SK-N-SH (cell line): ENCODE measurements around the gene DUSP3. TPM values are rescaled to one million over a fixed set of nuclear protein-coding genes. Genes with fewer than 3 reads are reported as not detected.

Experiments
- CTCF ChIA-PET: fragments of 300-600, 350-600 bp; formaldehyde crosslinking; extraction: SDS; loops from one replicate; lab custom pipeline; 2021; lab: Yijun Ruan, JAX
- POLR2A ChIA-PET: fragments of 350-600 bp; sonication (Branson Sonifier 250); formaldehyde crosslinking; extraction: SDS; loops from one replicate; lab custom pipeline; 2020; ENCODE audit warnings: antibody characterized with exemption, inconsistent platforms; lab: Yijun Ruan, JAX
- DNase-seq: peaks from one replicate; pipeline ENCODE4 v3.0.0; 2012
- H2AFZ ChIP-seq: fragments of 200-600 bp; sonication (generic); 2 replicates; pipeline ENCODE4 v1.8.1; 2016; ENCODE audit warnings: antibody characterized with exemption, mild to moderate bottlenecking, low read depth
- H3F3A ChIP-seq: fragments of 200-600 bp; sonication (generic); replicated peaks from 2 replicates; pipeline ENCODE3; 2016; ENCODE audit warnings: antibody characterized with exemption, mild to moderate bottlenecking; ENCODE audit not compliant: insufficient read depth
- H3K27ac ChIP-seq, 2 experiments: fragments of 200-500 bp in 1 of 2; fragments of 200-600 bp in 1 of 2; sonication (Bioruptor generic) in 1 of 2; sonication (generic), shearing (Covaris generic) in 1 of 2; 2 replicates each; pipeline versions ENCODE4 v1.5.1 to v1.6.1; 2014 to 2016; ENCODE audit warnings: low read depth in 2 of 2, inconsistent platforms in 1 of 2, low read length in 1 of 2, mild to moderate bottlenecking in 1 of 2, mixed read lengths in 1 of 2
- H3K27me3 ChIP-seq: fragments of 200-600 bp; sonication (generic), shearing (Covaris generic); 2 replicates; pipeline ENCODE4 v1.6.1; 2016; ENCODE audit warnings: mixed run types; ENCODE audit not compliant: insufficient read depth
- H3K36me3 ChIP-seq, 2 experiments: fragments of 200-500 bp in 1 of 2; fragments of 200-600 bp in 1 of 2; sonication (Bioruptor generic) in 1 of 2; sonication (generic) in 1 of 2; replicated peaks in 1 of 2; 2 replicates each; pipeline versions ENCODE3 to v1.5.1; 2014 to 2016; ENCODE audit warnings: low read length in 1 of 2, mild to moderate bottlenecking in 1 of 2; ENCODE audit not compliant: insufficient read depth in 2 of 2, control insufficient read depth in 1 of 2
- H3K4me1 ChIP-seq, 2 experiments: fragments of 200-500 bp in 1 of 2; fragments of 200-600 bp in 1 of 2; sonication (Bioruptor generic) in 1 of 2; sonication (generic), shearing (Covaris generic) in 1 of 2; 2 replicates each; pipeline versions ENCODE4 v1.5.1 to v1.6.1; 2014 to 2016; ENCODE audit warnings: low read depth in 1 of 2, low read length in 1 of 2, mixed run types in 1 of 2; ENCODE audit not compliant: insufficient read depth in 2 of 2, control insufficient read depth in 1 of 2
- H3K4me2 ChIP-seq: fragments of 200-600 bp; sonication (generic), shearing (Covaris generic); 2 replicates; pipeline ENCODE4 v1.6.1; 2017; ENCODE audit warnings: mixed run types
- H3K4me3 ChIP-seq, 2 experiments: fragments of 200-500 bp in 1 of 2; fragments of 200-600 bp in 1 of 2; sonication (Bioruptor generic) in 1 of 2; sonication (generic), shearing (Covaris generic) in 1 of 2; 2 replicates each; pipeline versions ENCODE4 v1.5.1 to v1.8.1; 2014 to 2016; ENCODE audit warnings: low read depth in 2 of 2, inconsistent platforms in 1 of 2, low read length in 1 of 2, mild to moderate bottlenecking in 1 of 2, mixed read lengths in 1 of 2, moderate library complexity in 1 of 2
- H3K79me2 ChIP-seq: fragments of 200-600 bp; sonication (generic); 2 replicates; pipeline ENCODE4 v1.8.1; 2017; ENCODE audit warnings: mild to moderate bottlenecking; ENCODE audit not compliant: insufficient read depth
- H3K9ac ChIP-seq: fragments of 200-600 bp; sonication (generic); 2 replicates; pipeline ENCODE4 v1.6.1; 2017; ENCODE audit warnings: mixed run types
- H3K9me2 ChIP-seq: fragments of 200-600 bp; sonication (generic); 2 replicates; pipeline ENCODE4 v1.6.1; 2017; ENCODE audit warnings: mixed run types
- H3K9me3 ChIP-seq: fragments of 200-600 bp; sonication (generic); 2 replicates; pipeline ENCODE4 v1.6.1; 2017; ENCODE audit warnings: mixed run types, mild to moderate bottlenecking, moderate library complexity
- H4K20me1 ChIP-seq: fragments of 200-600 bp; sonication (generic); 2 replicates; pipeline ENCODE4 v1.6.1; 2017; ENCODE audit warnings: mild to moderate bottlenecking, mixed run types; ENCODE audit not compliant: insufficient read depth
- CHD2 ChIP-seq: fragments of 150-350 bp; IDR thresholded peaks from 2 replicates; pipeline ENCODE4 v1.6.1; 2018; ENCODE audit warnings: low read length; ENCODE audit not compliant: partially characterized antibody
- EP300 ChIP-seq, 2 experiments: IDR thresholded peaks; 2 replicates each; pipeline versions ENCODE4 v1.4.0 to v1.6.1; 2012; ENCODE audit warnings: borderline replicate concordance in 1 of 2, low read depth in 1 of 2, low read length in 1 of 2
- JUND ChIP-seq: IDR thresholded peaks from 2 replicates; pipeline ENCODE4 v1.4.0; 2012
- MXI1 ChIP-seq: IDR thresholded peaks from 2 replicates; pipeline ENCODE4 v1.6.1; 2012; ENCODE audit warnings: mild to moderate bottlenecking, low read depth, low read length, improper control_type of control experiment
- RCOR1 ChIP-seq: fragments of 150-350 bp; IDR thresholded peaks from 2 replicates; pipeline ENCODE4 v1.6.1; 2017; ENCODE audit warnings: antibody characterized with exemption, low read length
- TEAD4 ChIP-seq: IDR thresholded peaks from 2 replicates; pipeline ENCODE4 v1.4.0; 2012; ENCODE audit warnings: mild to moderate bottlenecking, borderline replicate concordance; ENCODE audit not compliant: insufficient read depth
- WGBS: methylation state at CpG from one replicate; pipeline ENCODE4 v1.1.6; 2017; ENCODE audit warnings: low lambda C conversion rate; 5-methylcytosine and 5-hydroxymethylcytosine counted together
- polyA plus RNA-seq, 3 experiments: library from polyadenylated mRNA; depleted of rRNA; stranded (reverse); fragments of >200 nt; gene quantifications; 2 replicates each; pipeline ENCODE4 v1.2.3, GENCODE V29; 2012
- TF ChIP-seq, protein P1 (sequence below): fragments of 150-350 bp; IDR thresholded peaks from 2 replicates; pipeline ENCODE4 v1.6.1; 2016; ENCODE audit warnings: mild to moderate bottlenecking, low read depth, low read length
- TF ChIP-seq, protein P2 (sequence below): IDR thresholded peaks from 2 replicates; pipeline ENCODE4 v1.4.0; 2012; ENCODE audit warnings: low read depth, borderline replicate concordance
- TF ChIP-seq, protein P3 (sequence below): IDR thresholded peaks from 2 replicates; pipeline ENCODE4 v1.4.0; 2012; ENCODE audit warnings: low read depth

The DUSP3 gene
- polyA plus RNA-seq, 1 of the 3 experiments (the other 2 are of a cell fraction): 31.5 TPM

DNA sequence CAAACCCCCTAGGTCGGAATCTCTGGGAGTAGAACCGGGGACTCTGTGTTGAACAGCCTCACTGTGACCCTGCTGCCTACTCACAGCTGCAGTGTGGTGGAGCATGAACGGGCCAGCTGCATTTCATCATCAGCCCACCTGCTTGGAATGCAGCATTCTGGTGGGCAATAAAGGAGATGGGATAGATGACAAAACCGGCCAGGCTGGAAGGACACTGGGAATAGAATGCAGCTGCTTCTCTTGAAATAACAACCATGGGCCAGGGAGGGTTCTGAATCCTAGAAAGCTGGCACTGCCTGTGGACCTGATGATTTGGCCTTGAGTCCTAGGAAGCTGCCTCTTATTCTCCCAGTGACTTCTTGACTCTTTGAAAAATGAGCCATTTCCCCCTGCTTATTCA is 25.0 kb upstream of the DUSP3 start (continued):
- TF ChIP-seq, protein P1, sequence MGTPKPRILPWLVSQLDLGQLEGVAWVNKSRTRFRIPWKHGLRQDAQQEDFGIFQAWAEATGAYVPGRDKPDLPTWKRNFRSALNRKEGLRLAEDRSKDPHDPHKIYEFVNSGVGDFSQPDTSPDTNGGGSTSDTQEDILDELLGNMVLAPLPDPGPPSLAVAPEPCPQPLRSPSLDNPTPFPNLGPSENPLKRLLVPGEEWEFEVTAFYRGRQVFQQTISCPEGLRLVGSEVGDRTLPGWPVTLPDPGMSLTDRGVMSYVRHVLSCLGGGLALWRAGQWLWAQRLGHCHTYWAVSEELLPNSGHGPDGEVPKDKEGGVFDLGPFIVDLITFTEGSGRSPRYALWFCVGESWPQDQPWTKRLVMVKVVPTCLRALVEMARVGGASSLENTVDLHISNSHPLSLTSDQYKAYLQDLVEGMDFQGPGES: no peak
- TF ChIP-seq, protein P2, sequence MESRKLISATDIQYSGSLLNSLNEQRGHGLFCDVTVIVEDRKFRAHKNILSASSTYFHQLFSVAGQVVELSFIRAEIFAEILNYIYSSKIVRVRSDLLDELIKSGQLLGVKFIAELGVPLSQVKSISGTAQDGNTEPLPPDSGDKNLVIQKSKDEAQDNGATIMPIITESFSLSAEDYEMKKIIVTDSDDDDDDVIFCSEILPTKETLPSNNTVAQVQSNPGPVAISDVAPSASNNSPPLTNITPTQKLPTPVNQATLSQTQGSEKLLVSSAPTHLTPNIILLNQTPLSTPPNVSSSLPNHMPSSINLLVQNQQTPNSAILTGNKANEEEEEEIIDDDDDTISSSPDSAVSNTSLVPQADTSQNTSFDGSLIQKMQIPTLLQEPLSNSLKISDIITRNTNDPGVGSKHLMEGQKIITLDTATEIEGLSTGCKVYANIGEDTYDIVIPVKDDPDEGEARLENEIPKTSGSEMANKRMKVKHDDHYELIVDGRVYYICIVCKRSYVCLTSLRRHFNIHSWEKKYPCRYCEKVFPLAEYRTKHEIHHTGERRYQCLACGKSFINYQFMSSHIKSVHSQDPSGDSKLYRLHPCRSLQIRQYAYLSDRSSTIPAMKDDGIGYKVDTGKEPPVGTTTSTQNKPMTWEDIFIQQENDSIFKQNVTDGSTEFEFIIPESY: no peak
- TF ChIP-seq, all 33 proteins: peak for 0

DNA sequence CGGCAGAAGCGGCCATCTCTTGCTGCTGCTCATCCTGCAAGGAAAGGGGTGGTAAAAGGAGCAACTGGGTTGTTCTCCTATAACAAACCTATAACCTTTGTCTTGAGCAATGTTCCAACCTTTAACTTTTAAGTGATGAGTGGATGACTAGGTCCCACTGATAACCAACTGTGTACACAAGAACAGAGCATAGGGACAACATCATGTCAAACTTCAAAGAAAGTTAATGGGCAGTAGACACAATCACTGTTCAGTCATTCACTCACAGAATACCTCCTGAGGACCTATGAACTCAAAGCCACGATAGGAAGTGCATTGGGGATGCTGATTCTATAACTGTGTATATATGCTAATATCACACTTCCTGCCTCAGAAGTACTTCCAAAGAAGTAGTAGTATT is 23.1 kb upstream of the DUSP3 start:
- Histone ChIP-seq H3K4me1 (no peaks in the 10 kb centered on the region), H3K27ac (no peak overlapping the region), H3F3A (peaks cover 20% of the 10 kb centered on the region), H3K9me3 (no peaks in the 10 kb centered on the region), H4K20me1 (no peaks in the 10 kb centered on the region), H3K9ac (no peak overlapping the region), H3K27me3 (no peaks in the 10 kb centered on the region), H3K9me2 (no peaks in the 10 kb centered on the region), H3K4me2 (no peak overlapping the region), H3K4me3 (no peak overlapping the region), H3K79me2 (no peaks in the 10 kb centered on the region), H2AFZ (no peak overlapping the region), H3K36me3 (peaks cover 4 to 33% of the 10 kb centered on the region in 2 experiments)
- 92% methylated on average over 3 of the region's 3 CpGs for WGBS
- ChIA-PET POLR2A (no interaction called here), CTCF (no interaction called here)
- no peak for DNase-seq
- TF ChIP-seq RCOR1 (no peak), EP300 (IDR thresholded peaks at IDR 0.05; ENCODE audit: borderline replicate concordance in 1 of 2, low read depth in 1 of 2, low read length in 1 of 2) (no peak), TEAD4 (no peak), CHD2 (no peak), JUND (no peak)
- TF ChIP-seq, protein P2: no peak
- TF ChIP-seq, protein P3, sequence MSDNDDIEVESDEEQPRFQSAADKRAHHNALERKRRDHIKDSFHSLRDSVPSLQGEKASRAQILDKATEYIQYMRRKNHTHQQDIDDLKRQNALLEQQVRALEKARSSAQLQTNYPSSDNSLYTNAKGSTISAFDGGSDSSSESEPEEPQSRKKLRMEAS: no peak

DNA sequence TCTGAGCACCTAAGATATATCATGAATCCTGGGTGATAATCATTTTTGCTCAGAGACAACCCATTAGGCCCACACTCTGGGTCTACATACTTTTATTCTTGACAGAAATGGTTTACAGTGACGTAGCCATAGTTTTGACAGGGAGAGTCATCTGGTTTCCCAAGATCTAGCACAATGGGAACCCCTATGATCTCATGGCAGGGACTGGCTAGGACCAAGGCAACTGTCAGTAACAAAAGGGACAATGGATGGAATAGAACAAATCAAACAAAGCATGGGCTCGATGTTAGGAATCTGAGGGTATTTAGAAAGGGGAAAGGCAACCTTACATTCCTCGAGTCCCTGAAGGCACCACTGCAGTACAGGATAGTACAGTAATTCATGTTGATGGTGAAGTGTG is 22.0 kb upstream of the DUSP3 start:
- 94% methylated on average over 3 of the region's 3 CpGs for WGBS
- no peak overlapping the region for H2AFZ ChIP-seq
- H3K4me3 ChIP-seq: no peak overlapping the region
- no peaks in the 10 kb centered on the region for H3K4me1 ChIP-seq
- ChIA-PET POLR2A (no interaction called here), CTCF (interaction anchor here (0.7 to 2.0 kb wide), 5 partner anchors 18 to 80 kb away, joined by 3 to 7 read pairs (median 3); no protein-coding TSS in a partner anchor)
- no peaks in the 10 kb centered on the region for H3K9me3 ChIP-seq
- peaks cover 15% of the 10 kb centered on the region for H3F3A ChIP-seq
- H3K9ac ChIP-seq: no peak overlapping the region
- peaks cover 4 to 29% of the 10 kb centered on the region in 2 experiments for H3K36me3 ChIP-seq
- no peaks in the 10 kb centered on the region for H3K27me3 ChIP-seq
- DNase-seq: no peak
- H3K79me2 ChIP-seq: no peaks in the 10 kb centered on the region
- no peaks in the 10 kb centered on the region for H3K9me2 ChIP-seq
- H3K27ac ChIP-seq: no peak overlapping the region
- no peak for TF ChIP-seq MXI1
- TF ChIP-seq, all 33 proteins: peak for 0
- Histone ChIP-seq H4K20me1 (no peaks in the 10 kb centered on the region), H3K4me2 (no peak overlapping the region)
